Activated CD4-positive, alpha-beta T cell treated with anti-CD3 and anti-CD28 coated beads, Interleukin-2, amount 50 U/mL, for 16 hours (primary cell): ENCODE data around the gene ETAA1.

Experiments
- DNase-seq: peaks from one replicate; pipeline ENCODE4 v3.0.0-alpha.2; 2020

ETAA1 gene

GRCh38 chr2:67438337-67438736 is 41.2 kb downstream of the ETAA1 start:
- no peak for DNase-seq

GRCh38 chr2:67445652-67446268 is 48.6 kb downstream of the ETAA1 start:
- DNase-seq: no peak

GRCh38 chr2:67446491-67446911 is 49.4 kb downstream of the ETAA1 start:
- no peak for DNase-seq

GRCh38 chr2:67448648-67449047 is 51.5 kb downstream of the ETAA1 start:
- no peak for DNase-seq

GRCh38 chr2:67451086-67451832 is 54.1 kb downstream of the ETAA1 start:
- no peak for DNase-seq

GRCh38 chr2:67453310-67453709 is 56.2 kb downstream of the ETAA1 start:
- no peak for DNase-seq

GRCh38 chr2:67455219-67456142 is 58.3 kb downstream of the ETAA1 start:
- DNase-seq: no peak

GRCh38 chr2:67456428-67456827 is 59.3 kb downstream of the ETAA1 start:
- no peak for DNase-seq

GRCh38 chr2:67457699-67458098 is 60.6 kb downstream of the ETAA1 start:
- DNase-seq: no peak

- DNase-seq: no peak
Measured at GRCh38 chr2:67459761-67460160, 62.6 kb downstream of the ETAA1 start.
